Loucy (cell line): ENCODE results near the gene QRFP.

ENCODE experiments used
- H2AFZ ChIP-seq: fragments of 200-600 bp; sonication (generic); 2 replicates; pipeline ENCODE4 v1.6.0; 2016; ENCODE audit warnings: antibody characterized with exemption, mild to moderate bottlenecking, low read length, moderate library complexity
- H3F3A ChIP-seq: fragments of 200-600 bp; 2 replicates; pipeline ENCODE4 v1.6.0; 2016; ENCODE audit warnings: antibody characterized with exemption, low read depth, mild to moderate bottlenecking
- H3K27me3 ChIP-seq: fragments of 200-600 bp; sonication (generic); 2 replicates; pipeline ENCODE4 v1.6.1; 2014; ENCODE audit warnings: low read length, mild to moderate bottlenecking; ENCODE audit not compliant: insufficient read depth, poor library complexity, severe bottlenecking
- H3K36me3 ChIP-seq: fragments of 200-600 bp; sonication (generic); 2 replicates; pipeline ENCODE4 v1.6.1; 2016; ENCODE audit warnings: low read length; ENCODE audit not compliant: insufficient read depth
- H3K4me1 ChIP-seq: fragments of 200-600 bp; sonication (generic); 2 replicates; pipeline ENCODE4 v1.5.1; 2014; ENCODE audit warnings: low read length, mild to moderate bottlenecking; ENCODE audit not compliant: insufficient read depth, poor library complexity, severe bottlenecking
- H3K4me2 ChIP-seq: fragments of 200-600 bp; sonication (generic); 2 replicates; pipeline ENCODE4 v1.6.0; 2014; ENCODE audit warnings: antibody characterized with exemption, low read length, low read depth, mild to moderate bottlenecking; ENCODE audit not compliant: poor library complexity, severe bottlenecking
- H3K4me3 ChIP-seq: fragments of 200-600 bp; sonication (generic); 2 replicates; pipeline ENCODE4 v1.5.1; 2014; ENCODE audit warnings: low read length, mild to moderate bottlenecking, mixed read lengths; ENCODE audit not compliant: poor library complexity, severe bottlenecking
- H3K79me2 ChIP-seq: fragments of 200-600 bp; sonication (generic); 2 replicates; pipeline ENCODE4 v1.6.1; 2014; ENCODE audit warnings: low read length; ENCODE audit not compliant: insufficient read depth
- H3K9ac ChIP-seq: fragments of 200-600 bp; sonication (generic); 2 replicates; pipeline ENCODE4 v1.6.0; 2014; ENCODE audit warnings: mild to moderate bottlenecking, low read depth, low read length, moderate library complexity; ENCODE audit not compliant: poor library complexity, severe bottlenecking
- H3K9me2 ChIP-seq: fragments of 200-600 bp; sonication (generic); replicated peaks from 2 replicates; pipeline ENCODE4 v1.6.1; 2016; ENCODE audit warnings: low read depth, low read length, mixed read lengths
- H3K9me3 ChIP-seq: fragments of 200-600 bp; sonication (generic); 2 replicates; pipeline ENCODE4 v1.6.1; 2014; ENCODE audit warnings: mild to moderate bottlenecking, antibody characterized with exemption, low read length, low read depth; ENCODE audit not compliant: insufficient read depth
- H4K20me1 ChIP-seq: fragments of 200-600 bp; sonication (generic); 2 replicates; pipeline ENCODE4 v1.6.0; 2014; ENCODE audit warnings: antibody characterized with exemption, low read length, mild to moderate bottlenecking; ENCODE audit not compliant: insufficient read depth, poor library complexity, severe bottlenecking
- EZH2phosphoT487 ChIP-seq: fragments of 200-600 bp; IDR thresholded peaks from 2 replicates; pipeline ENCODE4 v1.6.1; 2018; ENCODE audit warnings: antibody characterized with exemption, mild to moderate bottlenecking, moderate library complexity, borderline replicate concordance
- TF ChIP-seq, protein P1 (sequence below): fragments of 200-600 bp; sonication (generic); conservative IDR thresholded peaks from 2 replicates; pipeline ENCODE4 v1.5.1; 2014; ENCODE audit warnings: mild to moderate bottlenecking, antibody characterized with exemption, low read length

The QRFP gene, protein sequence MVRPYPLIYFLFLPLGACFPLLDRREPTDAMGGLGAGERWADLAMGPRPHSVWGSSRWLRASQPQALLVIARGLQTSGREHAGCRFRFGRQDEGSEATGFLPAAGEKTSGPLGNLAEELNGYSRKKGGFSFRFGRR

DNA sequence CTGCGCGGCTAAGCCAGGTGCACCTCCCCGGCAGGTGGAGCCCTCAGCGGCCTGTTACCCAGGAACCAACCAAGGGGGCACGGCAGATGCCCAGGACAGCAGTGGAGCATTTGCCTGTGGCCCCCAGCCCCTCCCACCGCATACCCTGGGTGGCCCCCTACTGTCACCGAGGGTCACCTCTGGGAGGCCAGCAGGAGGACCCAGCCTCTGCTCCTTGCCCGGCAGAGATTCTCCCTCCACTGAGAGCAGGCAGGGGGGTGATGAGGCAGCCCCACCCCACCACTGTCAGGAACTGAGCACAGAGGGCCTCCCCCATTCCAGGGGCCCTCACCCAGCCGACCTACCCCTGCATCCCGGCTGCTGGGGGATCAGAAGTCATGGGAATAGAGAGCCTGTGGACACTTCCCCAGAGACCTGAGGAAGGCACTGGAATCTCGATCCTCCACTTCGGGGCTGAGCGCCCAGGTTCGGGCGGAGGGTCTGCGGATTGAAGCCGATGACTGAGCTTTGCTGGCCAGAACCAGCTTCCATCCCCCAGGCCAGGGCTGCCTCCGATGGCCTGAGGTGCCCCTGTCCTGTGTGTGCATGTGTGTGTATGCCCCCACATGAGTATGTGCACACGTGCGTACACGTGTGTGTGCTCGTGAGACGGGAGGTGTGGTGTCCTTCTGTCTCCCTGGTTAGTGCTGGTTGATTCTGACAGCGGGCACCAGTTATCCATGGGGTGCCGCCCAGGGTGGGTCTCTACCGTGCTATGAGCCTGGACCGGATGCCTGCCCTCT lies at the start of gene QRFP:
QRFP (minus strand) TSS at position 580 of the 782 bp plus-strand sequence. CDS start 2,974 bp downstream, outside the sequence.
- Histone ChIP-seq H3K9me2 (no peaks in the 10 kb centered on the region), H3K27me3 (no peaks in the 10 kb centered on the region), H3F3A (no peaks in the 10 kb centered on the region), H3K79me2 (no peaks in the 10 kb centered on the region), H3K36me3 (no peaks in the 10 kb centered on the region), H3K9me3 (no peaks in the 10 kb centered on the region), H2AFZ (no peak within 1 kb of the TSS), H3K4me3 (no peak within 1 kb of the TSS), H4K20me1 (no peaks in the 10 kb centered on the region), H3K4me2 (no peak within 1 kb of the TSS), H3K9ac (no peak within 1 kb of the TSS), H3K4me1 (no peaks in the 10 kb centered on the region)
- TF ChIP-seq, protein P1, sequence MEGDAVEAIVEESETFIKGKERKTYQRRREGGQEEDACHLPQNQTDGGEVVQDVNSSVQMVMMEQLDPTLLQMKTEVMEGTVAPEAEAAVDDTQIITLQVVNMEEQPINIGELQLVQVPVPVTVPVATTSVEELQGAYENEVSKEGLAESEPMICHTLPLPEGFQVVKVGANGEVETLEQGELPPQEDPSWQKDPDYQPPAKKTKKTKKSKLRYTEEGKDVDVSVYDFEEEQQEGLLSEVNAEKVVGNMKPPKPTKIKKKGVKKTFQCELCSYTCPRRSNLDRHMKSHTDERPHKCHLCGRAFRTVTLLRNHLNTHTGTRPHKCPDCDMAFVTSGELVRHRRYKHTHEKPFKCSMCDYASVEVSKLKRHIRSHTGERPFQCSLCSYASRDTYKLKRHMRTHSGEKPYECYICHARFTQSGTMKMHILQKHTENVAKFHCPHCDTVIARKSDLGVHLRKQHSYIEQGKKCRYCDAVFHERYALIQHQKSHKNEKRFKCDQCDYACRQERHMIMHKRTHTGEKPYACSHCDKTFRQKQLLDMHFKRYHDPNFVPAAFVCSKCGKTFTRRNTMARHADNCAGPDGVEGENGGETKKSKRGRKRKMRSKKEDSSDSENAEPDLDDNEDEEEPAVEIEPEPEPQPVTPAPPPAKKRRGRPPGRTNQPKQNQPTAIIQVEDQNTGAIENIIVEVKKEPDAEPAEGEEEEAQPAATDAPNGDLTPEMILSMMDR: no peak
- TF ChIP-seq EZH2phosphoT487: no peak

DNA sequence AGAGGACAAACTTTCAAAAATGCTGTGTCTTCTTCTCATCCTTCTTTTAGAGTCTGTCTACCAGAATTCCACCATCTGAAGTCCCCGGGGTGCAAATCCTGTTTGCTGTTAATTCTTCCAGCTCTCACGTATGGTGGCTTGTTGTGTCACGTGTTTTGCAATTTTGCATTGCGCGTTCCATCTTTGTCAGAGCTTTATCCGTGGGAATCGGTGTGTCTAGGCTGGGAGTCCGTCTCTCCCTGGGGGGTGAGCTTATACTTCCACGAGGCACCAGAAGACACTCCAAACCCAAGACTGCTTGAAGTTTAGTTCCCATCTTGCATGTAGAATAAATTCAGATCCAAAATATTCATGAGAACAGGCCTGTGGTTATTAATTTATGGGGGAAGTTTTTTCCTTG lies 48.6 kb upstream of the QRFP start:
- Histone ChIP-seq H3K4me3 (no peak overlapping the region), H3K9ac (no peak overlapping the region), H4K20me1 (no peaks in the 10 kb centered on the region), H2AFZ (no peak overlapping the region), H3K4me1 (no peaks in the 10 kb centered on the region), H3K79me2 (no peaks in the 10 kb centered on the region), H3K9me2 (no peaks in the 10 kb centered on the region), H3K4me2 (no peak overlapping the region), H3K36me3 (no peaks in the 10 kb centered on the region), H3K9me3 (no peaks in the 10 kb centered on the region), H3F3A (no peaks in the 10 kb centered on the region), H3K27me3 (no peaks in the 10 kb centered on the region)
- TF ChIP-seq EZH2phosphoT487: no peak
- TF ChIP-seq, protein P1: no peak

DNA sequence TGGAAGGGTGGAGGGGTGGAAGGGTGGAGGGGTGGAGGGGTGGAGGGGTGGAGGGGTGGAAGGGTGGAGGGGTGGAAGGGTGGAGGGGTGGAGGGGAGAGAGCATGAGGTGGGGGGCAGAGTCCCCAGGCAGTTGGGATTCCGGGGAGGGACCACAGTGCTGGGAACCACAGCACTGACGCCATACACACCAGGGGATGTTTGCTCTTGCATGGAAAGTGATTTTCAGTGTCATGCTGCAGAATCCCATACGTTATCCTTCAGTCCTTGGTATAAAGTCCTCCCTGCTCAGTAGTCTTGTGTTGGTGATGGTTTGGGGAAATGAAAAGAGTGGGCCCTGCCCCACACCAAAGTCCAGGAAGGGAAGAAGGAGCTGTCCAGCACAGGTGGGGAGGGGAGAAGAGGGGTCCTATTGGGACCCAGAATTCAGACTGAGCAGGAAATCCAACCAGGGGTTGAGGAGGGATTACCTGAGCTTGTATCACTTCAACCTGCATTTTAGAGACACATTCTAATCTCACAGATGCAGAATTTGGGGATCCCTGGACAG lies 48.0 kb upstream of the QRFP start:
- Histone ChIP-seq H4K20me1 (no peaks in the 10 kb centered on the region), H3K9me3 (no peaks in the 10 kb centered on the region), H3K4me1 (no peaks in the 10 kb centered on the region), H3F3A (no peaks in the 10 kb centered on the region), H3K9me2 (no peaks in the 10 kb centered on the region), H3K4me2 (no peak overlapping the region), H3K4me3 (no peak overlapping the region), H2AFZ (no peak overlapping the region), H3K9ac (no peak overlapping the region), H3K36me3 (no peaks in the 10 kb centered on the region), H3K27me3 (no peaks in the 10 kb centered on the region), H3K79me2 (no peaks in the 10 kb centered on the region)
- TF ChIP-seq, protein P1: no peak
- TF ChIP-seq EZH2phosphoT487: no peak
